ENCODE measurements around the gene EPHX1.

The EPHX1 gene

DNA sequence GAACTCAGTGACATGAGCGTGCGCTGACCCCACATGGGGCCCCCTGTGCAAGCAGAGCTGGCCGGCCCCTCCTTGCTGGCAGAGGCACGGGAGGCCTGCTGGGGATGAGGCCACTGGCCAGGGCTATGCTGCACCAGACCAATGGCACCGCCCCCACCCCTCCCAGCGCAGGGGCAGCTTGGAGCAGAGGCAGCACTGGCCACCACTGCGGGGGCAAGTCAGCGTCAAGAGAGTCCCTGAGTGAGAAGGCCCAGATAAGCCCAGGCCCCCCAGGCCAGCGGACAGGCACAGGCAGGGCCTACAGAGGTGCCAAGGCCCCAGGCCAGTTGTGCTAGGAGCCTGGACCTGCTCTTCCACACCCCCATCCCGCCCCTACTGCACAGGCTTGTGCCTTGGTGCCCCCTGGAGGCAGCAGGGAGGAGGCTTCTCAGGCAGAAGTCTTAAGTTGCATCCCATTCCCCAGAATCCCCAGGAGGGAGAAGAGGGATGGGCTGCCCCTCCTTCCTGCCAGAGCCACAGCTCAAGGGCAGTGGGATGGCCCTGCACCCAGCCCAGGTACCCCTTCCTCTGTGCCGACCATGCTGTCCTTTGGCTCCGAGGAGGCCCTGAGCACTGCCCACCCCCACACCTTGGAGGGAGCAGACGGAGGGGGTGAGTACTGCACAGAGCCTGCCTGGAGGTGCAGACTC, 35.8 kb downstream of the EPHX1 start:
- no peak for ATAC-seq (replicated peaks)
- Mint-ChIP-seq H3K36me3 (ENCODE audit: insufficient read depth) (peaks cover 29% of the 10 kb centered on the region), H3K4me1 (ENCODE audit: low read depth in 2 of 2) (peaks cover 44 to 53% of the 10 kb centered on the region in 2 donors), H3K4me3 (no peak overlapping the region), H3K9me3 (no peaks in the 10 kb centered on the region), H3K27me3 (no peaks in the 10 kb centered on the region), H3K27ac (peak overlapping the region; percentile 58 to 68)
- DNase-seq = no peak

DNA sequence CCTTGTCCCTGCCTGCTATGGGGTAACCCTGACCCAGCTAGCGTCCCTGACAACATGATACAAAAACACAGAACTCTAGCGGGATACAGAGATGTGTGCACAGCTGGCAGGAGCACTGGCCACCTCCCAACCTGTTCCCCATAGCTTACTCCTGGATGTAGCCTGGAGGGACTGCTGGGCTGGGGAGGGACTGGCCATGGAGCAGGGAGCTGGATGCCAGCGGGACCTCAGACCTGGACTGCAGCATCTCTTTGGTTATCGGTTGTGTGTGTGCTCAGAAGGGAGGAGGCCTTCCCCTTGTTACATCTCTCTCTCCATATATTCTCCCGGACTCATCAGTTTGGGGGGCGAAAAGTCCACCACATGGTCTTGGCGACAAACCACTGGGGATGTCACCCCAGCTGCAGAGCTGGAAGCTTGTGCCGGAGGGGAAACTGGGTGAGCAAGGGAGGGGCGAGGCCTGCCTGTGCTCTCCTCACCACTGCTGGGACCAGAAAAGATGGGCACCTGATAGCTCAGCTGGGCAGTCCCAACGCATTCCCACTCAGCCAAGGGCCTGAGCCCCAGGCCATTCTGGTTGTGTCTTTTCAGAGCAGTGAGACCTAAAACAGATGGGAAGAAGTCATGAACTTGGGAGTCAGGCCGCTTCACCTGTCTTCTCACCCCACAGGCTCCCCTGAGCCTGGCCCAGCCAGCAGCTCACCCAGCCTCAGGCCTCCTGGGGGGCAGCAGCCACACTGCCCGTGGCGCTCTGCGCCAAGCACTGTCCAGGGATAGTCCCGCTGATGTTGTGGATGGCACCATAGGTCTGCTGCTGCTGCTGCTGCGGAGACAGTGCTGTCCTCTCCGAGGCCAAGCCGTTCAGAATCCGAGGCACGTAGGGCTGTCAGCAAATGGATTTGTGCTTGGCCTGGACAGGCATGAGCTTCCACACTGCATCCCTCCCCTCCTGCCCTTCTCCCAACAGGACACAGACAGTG, 36.7 kb downstream of the EPHX1 start:
- Mint-ChIP-seq H3K36me3 (ENCODE audit: insufficient read depth) (peaks cover 33% of the 10 kb centered on the region), H3K27ac (peak overlapping the region; percentile 96 to 97), H3K4me1 (ENCODE audit: low read depth in 2 of 2) (peaks cover 46 to 57% of the 10 kb centered on the region in 2 donors), H3K27me3 (no peaks in the 10 kb centered on the region), H3K9me3 (no peaks in the 10 kb centered on the region), H3K4me3 (no peak overlapping the region)
- ATAC-seq (replicated peaks) = no peak
- no peak for DNase-seq

DNA sequence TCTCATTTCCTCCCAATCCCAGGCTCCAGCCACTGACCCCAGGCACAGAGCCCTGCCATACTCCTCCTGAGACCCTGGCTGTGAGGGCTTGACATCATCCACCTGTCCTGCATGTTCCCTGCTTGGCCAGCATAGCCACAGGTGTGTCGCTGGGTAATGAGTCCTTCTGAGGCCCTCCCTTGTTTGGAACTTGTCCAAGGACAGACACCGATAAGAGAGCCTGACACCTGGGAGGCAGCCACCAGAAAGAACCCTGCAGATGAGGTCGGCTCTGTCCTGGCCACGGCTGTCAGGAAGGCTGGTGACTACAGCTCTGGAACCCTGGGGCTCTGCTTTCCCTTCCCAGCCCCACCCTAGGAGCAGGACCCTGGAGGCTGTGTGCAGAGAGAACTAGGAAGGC, 37.7 kb downstream of the EPHX1 start:
- Mint-ChIP-seq H3K36me3 (ENCODE audit: insufficient read depth) (peaks cover 42% of the 10 kb centered on the region), H3K4me3 (peak overlapping the region; percentile 78), H3K9me3 (no peaks in the 10 kb centered on the region), H3K27me3 (no peaks in the 10 kb centered on the region), H3K4me1 (ENCODE audit: low read depth in 2 of 2) (peaks cover 51 to 59% of the 10 kb centered on the region in 2 donors), H3K27ac (peak overlapping the region; percentile 96 to 97)
- ATAC-seq (replicated peaks) (no peak), DNase-seq (no peak)

DNA sequence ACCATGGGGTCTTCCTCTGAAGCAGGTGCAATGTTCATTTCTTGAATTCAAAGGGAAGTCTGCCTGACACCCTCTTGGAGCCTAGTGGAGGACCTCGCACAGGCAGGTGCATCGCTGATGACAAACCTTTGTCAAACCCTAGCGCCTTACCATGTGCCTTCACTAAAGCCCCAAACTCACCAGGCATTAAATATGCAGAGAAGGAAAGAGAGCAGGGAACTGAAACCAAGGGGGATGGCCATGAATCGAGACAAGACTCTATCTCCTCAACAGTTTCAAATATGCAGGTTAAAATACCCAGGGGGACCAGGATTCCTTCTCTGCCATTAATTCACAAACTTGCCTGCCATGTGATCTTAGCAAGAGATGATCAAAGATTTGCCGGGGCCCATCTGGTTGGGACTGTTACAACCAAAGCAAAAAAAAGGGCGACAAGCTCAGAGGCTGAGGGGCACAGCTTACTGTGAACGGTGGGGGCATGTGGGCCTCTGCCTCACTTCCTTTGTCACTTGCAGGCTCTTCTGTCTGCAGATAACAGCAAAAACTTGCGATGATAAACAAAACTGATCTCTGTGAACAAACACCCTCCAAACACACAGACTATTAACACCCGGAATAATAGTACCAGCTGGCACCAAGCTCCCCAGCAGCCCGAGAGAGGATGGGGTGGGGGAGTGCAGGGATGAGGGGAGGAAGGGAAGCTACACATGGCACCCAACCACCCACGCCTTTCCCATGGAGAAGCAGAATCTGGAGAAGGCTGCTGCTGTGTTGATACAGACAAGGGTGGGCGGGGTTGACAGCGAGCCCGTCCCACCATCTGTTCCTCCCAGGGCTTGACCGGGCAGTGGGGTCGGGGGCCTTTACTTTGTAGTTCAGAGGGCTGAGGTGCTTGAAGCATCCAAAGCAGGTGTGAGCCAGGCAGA, 38.4 kb downstream of the EPHX1 start:
- peak; percentile 34 to 48 (median 47) for DNase-seq
- Mint-ChIP-seq H3K27me3 (no peaks in the 10 kb centered on the region), H3K27ac (peak overlapping the region; percentile 96 to 97), H3K9me3 (no peaks in the 10 kb centered on the region), H3K4me1 (ENCODE audit: low read depth in 2 of 2) (peaks cover 55 to 58% of the 10 kb centered on the region in 2 donors), H3K36me3 (ENCODE audit: insufficient read depth) (peaks cover 49% of the 10 kb centered on the region), H3K4me3 (peak overlapping the region; percentile 78)
- ATAC-seq (replicated peaks) = peak; percentile 80

DNA sequence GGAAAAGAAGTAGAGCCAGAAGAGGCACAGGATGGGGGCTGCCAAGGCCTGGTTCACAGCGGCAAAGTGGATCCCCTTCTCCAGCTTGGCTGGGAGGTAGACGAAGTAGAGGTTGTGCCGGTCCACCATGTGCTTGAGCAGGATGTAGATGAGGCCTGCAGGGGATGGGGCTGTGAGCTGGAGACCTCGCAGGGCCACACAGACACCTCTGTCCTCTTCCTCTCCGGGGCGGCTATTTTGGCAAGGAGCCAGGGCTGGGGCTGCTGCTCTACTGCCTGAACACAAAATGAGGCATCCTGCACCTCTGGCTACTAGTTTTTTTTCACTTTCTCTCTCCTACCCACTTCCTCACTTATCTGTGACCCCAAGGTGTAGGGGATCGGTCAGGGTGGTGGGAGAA, 40.0 kb downstream of the EPHX1 start:
- Mint-ChIP-seq H3K27ac (peak overlapping the region; percentile 96 to 97), H3K36me3 (ENCODE audit: insufficient read depth) (peaks cover 49% of the 10 kb centered on the region), H3K27me3 (no peaks in the 10 kb centered on the region), H3K4me1 (ENCODE audit: low read depth in 2 of 2) (peaks cover 55 to 57% of the 10 kb centered on the region in 2 donors), H3K4me3 (peak overlapping the region; percentile 44 to 70), H3K9me3 (no peaks in the 10 kb centered on the region)
- ATAC-seq (replicated peaks) = peak; percentile 59
- DNase-seq = peak; percentile 51 to 61 (median 57)

DNA sequence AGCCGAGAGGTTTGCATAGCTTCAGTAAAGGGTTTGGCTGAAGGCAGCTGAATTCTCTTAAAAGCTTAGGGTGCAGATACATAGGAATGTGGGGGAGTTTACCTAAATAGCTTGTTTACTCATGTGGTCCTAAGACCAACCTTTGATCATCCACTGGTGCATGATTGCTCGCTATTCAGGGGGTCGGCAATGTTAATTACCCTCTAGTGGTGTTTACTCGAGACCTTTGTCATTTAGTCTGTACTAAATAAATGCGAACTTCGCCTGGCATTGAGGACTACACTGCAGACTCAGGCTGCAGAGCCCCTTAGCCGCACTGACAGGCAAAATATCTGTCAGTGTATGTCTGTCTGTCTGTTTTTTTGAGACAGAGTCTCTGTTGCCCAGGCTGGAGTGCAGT, 40.4 kb downstream of the EPHX1 start:
- DNase-seq = no peak
- no peak for ATAC-seq (replicated peaks)
- Mint-ChIP-seq H3K27ac (peak overlapping the region; percentile 96 to 97), H3K9me3 (no peaks in the 10 kb centered on the region), H3K36me3 (ENCODE audit: insufficient read depth) (peaks cover 52% of the 10 kb centered on the region), H3K4me3 (peak overlapping the region; percentile 44 to 70), H3K4me1 (ENCODE audit: low read depth in 2 of 2) (peaks cover 55 to 57% of the 10 kb centered on the region in 2 donors), H3K27me3 (no peaks in the 10 kb centered on the region)

DNA sequence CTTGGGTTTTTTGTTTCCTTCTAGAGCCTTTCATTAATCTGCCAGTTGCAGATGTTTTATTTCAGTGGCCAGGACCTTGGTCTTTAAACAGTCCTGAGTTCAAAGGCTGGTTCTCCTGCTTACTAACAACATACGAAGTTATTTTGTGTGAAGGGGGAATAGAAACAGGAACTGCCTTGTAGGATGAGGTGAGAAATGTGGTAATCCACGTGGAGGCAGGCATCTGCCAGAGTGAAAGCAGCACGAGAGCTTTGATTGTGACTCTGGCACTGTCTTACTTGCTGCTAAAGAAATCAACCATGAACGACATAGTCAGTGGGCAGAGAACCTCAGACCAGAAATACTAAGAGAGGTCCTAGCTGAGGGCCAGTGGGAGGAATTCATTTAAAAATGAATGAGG, 41.9 kb downstream of the EPHX1 start:
- DNase-seq = peak in 2 of 3 experiments; percentile 11 to 19
- peak overlapping the region; percentile 48 to 72 for H3K4me3 Mint-ChIP-seq

DNA sequence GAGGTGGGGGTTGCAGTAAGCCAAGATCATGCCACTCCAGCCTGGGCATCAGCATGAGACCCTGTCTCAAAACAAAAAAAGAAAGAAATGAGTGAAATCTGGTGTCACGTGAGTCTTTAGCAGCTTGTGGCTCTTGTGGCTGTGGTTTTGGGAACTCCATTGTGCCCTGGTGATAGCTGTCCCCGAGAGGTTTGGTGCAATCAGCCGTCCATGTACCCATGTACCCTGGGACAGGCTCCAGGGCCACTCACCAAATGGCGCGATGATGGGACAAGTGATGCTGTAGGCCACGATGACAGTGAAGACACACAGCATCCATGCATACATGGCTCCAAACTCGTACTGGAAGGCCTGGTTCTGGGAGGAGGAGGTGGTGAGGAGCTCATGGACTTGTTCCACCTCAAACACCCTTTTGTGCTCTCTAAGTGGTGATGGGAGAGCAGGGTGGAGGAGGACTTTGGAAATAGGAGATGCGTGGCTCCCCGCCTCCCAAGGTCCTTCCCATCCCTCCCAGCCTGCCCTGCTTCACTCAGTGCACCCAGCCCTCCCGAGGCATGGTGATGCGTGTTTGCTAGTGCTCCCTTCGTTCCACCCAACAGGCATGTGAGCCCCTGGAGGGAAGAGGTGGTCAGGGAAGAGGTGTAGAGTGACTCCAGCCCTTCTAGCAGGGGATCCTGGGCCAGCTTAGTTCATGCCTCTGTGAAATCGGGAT, 42.6 kb downstream of the EPHX1 start:
- Mint-ChIP-seq H3K4me1 (ENCODE audit: low read depth in 2 of 2) (peaks cover 56 to 58% of the 10 kb centered on the region in 2 donors), H3K9me3 (no peaks in the 10 kb centered on the region), H3K4me3 (peak overlapping the region; percentile 48 to 72), H3K36me3 (ENCODE audit: insufficient read depth) (peaks cover 64% of the 10 kb centered on the region), H3K27ac (peak overlapping the region; percentile 93 to 94), H3K27me3 (no peaks in the 10 kb centered on the region)
- DNase-seq (no peak), ATAC-seq (replicated peaks) (no peak)

More for the DNA sequence above, 41.9 kb downstream of the EPHX1 start:
- Mint-ChIP-seq H3K4me1 (ENCODE audit: low read depth in 2 of 2) (peaks cover 59 to 65% of the 10 kb centered on the region in 2 donors), H3K9me3 (no peaks in the 10 kb centered on the region), H3K27me3 (no peaks in the 10 kb centered on the region), H3K36me3 (ENCODE audit: insufficient read depth) (peaks cover 58% of the 10 kb centered on the region), H3K27ac (peak overlapping the region; percentile 93 to 94)
- peak; percentile 41 for ATAC-seq (replicated peaks)

DNA sequence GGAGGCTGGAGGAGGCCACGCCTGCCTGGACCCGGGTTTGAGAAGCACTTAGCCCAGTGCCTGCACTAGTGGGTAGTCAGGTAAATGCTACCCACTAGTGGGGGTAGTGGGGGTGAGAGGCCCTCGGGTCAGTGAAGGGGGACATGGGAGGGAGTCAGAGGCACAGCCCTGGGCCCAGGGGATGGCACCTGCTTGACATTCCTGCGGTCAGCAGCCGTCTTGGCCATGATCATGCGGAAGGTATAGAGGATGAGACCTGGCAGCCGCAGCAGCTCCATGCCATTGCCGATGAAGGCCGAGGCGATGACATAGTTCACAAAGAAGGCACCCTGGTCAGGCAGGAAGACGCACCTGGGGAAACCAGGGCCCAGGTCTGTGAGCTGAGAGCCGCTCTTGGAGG, 43.5 kb downstream of the EPHX1 start:
- Mint-ChIP-seq H3K4me1 (ENCODE audit: low read depth in 2 of 2) (peaks cover 48 to 50% of the 10 kb centered on the region in 2 donors), H3K27me3 (no peaks in the 10 kb centered on the region), H3K36me3 (ENCODE audit: insufficient read depth) (peaks cover 71% of the 10 kb centered on the region), H3K4me3 (no peak overlapping the region), H3K27ac (peak overlapping the region; percentile 84 to 93), H3K9me3 (no peaks in the 10 kb centered on the region)
- no peak for ATAC-seq (replicated peaks)
- DNase-seq = no peak

DNA sequence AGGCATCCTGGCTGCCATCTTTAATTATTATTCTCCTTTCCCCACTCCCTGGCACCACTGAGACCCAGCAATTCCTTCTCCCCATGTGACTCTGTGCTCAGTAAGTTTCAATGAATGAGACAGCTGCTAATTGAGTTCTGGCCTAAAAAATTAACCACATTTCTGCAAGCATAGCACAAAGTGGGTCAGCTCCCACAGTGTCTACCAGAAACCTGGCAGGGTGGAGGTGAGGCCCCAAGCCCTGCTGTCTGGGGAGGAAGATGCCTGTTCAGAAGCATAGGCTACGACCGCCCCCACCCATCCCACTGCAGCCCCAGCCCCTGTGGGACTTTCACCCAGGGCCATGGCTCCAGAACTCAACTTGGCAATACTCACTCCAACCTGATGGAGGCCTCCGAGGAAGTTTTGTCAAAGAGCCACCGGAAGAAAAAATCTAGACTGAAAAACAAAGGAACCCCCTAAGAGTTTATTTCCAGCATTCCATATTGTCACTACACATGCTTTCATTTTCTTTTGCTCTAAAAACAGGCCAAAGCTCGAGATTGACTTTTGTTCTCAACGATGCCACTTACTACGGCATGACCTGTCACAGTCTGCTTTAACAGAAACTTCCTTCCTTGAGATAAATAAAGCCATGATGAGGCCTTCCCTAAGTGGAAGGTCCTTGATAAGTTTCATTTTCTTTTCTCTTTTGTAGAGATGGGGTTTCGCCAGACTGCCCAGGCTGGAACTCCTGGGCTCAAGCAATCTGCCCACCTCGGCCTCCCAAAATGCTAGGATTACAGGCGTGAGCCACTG, 45.8 kb downstream of the EPHX1 start:
- ATAC-seq (replicated peaks) (peak; percentile 86), DNase-seq (peak in 2 of 3 experiments; percentile 25 to 26)
- Mint-ChIP-seq H3K9me3 (no peaks in the 10 kb centered on the region), H3K4me1 (ENCODE audit: low read depth in 2 of 2) (peaks cover 28 to 39% of the 10 kb centered on the region in 2 donors), H3K27me3 (no peaks in the 10 kb centered on the region), H3K36me3 (ENCODE audit: insufficient read depth) (peaks cover 78% of the 10 kb centered on the region), H3K4me3 (peak overlapping the region in 1 of 2 donors; percentile 37), H3K27ac (peak overlapping the region; percentile 28 to 47)

DNA sequence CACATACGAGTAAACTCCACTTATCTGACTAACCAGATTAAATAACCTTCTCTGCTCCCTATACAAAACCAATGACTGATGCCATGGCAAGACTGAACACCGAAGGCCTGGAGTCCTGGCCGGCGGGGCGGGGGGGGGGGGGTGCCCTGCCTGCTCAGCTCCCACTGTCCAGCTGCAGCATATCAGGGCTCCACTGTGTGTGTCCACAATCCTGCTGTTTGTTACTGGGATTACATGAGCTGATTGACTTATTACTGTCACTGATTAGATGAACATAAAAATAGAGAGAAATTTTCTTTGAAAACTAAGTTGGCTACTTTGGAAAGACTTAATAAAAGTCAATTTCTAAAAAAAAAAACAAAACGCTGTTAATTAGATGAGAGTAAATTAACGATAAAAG, 47.3 kb downstream of the EPHX1 start:
- H3K9me3 Mint-ChIP-seq = no peaks in the 10 kb centered on the region
- no peak overlapping the region for H3K4me3 Mint-ChIP-seq
- peaks cover 21 to 28% of the 10 kb centered on the region in 2 donors for H3K4me1 Mint-ChIP-seq (ENCODE audit: low read depth in 2 of 2)
- no peak for ATAC-seq (replicated peaks)
- no peaks in the 10 kb centered on the region for H3K27me3 Mint-ChIP-seq
- peak overlapping the region in 1 of 2 donors; percentile 67 for H3K27ac Mint-ChIP-seq
- no peak for DNase-seq
- H3K36me3 Mint-ChIP-seq (ENCODE audit: insufficient read depth) = peaks cover 82% of the 10 kb centered on the region

DNA sequence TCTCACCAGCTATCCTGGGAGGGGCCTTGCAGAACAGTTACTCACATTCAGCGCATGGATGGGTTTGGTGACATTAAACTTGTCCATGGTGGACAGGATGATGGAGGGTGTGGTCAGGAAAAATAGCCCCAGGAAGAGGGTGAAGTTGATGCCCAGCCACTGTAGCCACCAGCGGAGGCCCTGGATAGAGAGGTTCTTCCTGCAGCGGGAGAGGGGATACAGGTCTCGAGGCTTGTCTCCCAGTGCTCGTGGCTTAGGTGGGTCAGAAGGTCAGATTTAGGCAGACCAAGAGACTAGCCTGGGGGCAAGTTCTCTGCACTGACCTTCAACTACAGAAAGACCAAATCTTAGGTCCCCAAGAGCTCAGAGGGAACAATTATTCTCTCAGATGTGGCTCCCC, 49.2 kb downstream of the EPHX1 start:
- H3K9me3 Mint-ChIP-seq = no peaks in the 10 kb centered on the region

More for the DNA sequence above, 49.2 kb downstream of the EPHX1 start:
- ATAC-seq (replicated peaks) = no peak
- Mint-ChIP-seq H3K27ac (peak overlapping the region; percentile 77 to 81), H3K4me1 (ENCODE audit: low read depth in 2 of 2) (peaks cover 8 to 15% of the 10 kb centered on the region in 2 donors), H3K36me3 (ENCODE audit: insufficient read depth) (peaks cover 85% of the 10 kb centered on the region), H3K4me3 (no peak overlapping the region), H3K27me3 (no peaks in the 10 kb centered on the region)
- DNase-seq = no peak

Data from effector memory CD8-positive, alpha-beta T cell (primary cell).